ENCODE measurements around the gene EPS8.
A peak's percentile ranks its signal among the peaks of the same experiment; 100 is the strongest.
"Not testable (repeated sequence)": the region's sequence is repeated elsewhere in the genome, so short reads cannot be mapped to it uniquely, and the experiment has no call there.

Gene EPS8

GRCh38 chr12:15796493-15797141, 7.4 kb upstream of the EPS8 start:
- DNase-seq, result no peak

- no peak for DNase-seq
These were observed 5.6 kb upstream of the EPS8 start for GRCh38 chr12:15794836-15795235.

- no peak for DNase-seq
These were observed 5.0 kb upstream of the EPS8 start for GRCh38 chr12:15794196-15794595.

- peak; percentile 17 for DNase-seq
These were observed 662 bp downstream of the EPS8 start for GRCh38 chr12:15788233-15789219.

- DNase-seq, result no peak
These were observed 1.4 kb downstream of the EPS8 start for GRCh38 chr12:15787778-15788177.

- DNase-seq, result no peak
These were observed 2.4 kb downstream of the EPS8 start for GRCh38 chr12:15786772-15787171.

- DNase-seq, result no peak
These were observed 5.9 kb downstream of the EPS8 start for GRCh38 chr12:15783288-15783687.

- no peak for DNase-seq
These were observed 6.5 kb downstream of the EPS8 start for GRCh38 chr12:15782667-15783066.

- no peak for DNase-seq
These were observed 9.3 kb downstream of the EPS8 start for GRCh38 chr12:15779925-15780324.

- DNase-seq, result no peak
These were observed 11.1 kb downstream of the EPS8 start for GRCh38 chr12:15778126-15778525.

- DNase-seq, result no peak
These were observed 11.7 kb downstream of the EPS8 start for GRCh38 chr12:15777355-15778012.

- no peak for DNase-seq
These were observed 12.7 kb downstream of the EPS8 start for GRCh38 chr12:15776532-15776931.

- no peak for DNase-seq
These were observed 14.4 kb downstream of the EPS8 start for GRCh38 chr12:15774819-15775218.

- DNase-seq, result peak; percentile 18
These were observed 16.7 kb downstream of the EPS8 start for GRCh38 chr12:15772405-15773018.

- no peak for DNase-seq
These were observed 18.6 kb downstream of the EPS8 start for GRCh38 chr12:15770581-15770980.

- DNase-seq, result no peak
These were observed 19.2 kb downstream of the EPS8 start for GRCh38 chr12:15770021-15770420.

- no peak for DNase-seq
These were observed 19.6 kb downstream of the EPS8 start for GRCh38 chr12:15769586-15769985.

- DNase-seq, result no peak
These were observed 21.9 kb downstream of the EPS8 start for GRCh38 chr12:15767301-15767700.

- no peak for DNase-seq
These were observed 25.9 kb downstream of the EPS8 start for GRCh38 chr12:15763328-15763727.

- not testable (repeated sequence) for DNase-seq
These were observed 27.0 kb downstream of the EPS8 start for GRCh38 chr12:15762162-15762561.

- DNase-seq, result no peak
These were observed 31.5 kb downstream of the EPS8 start for GRCh38 chr12:15757553-15758255.

GRCh38 chr12:15756822-15757221, 32.4 kb downstream of the EPS8 start:
- no peak for DNase-seq

GRCh38 chr12:15754233-15754632, 35.0 kb downstream of the EPS8 start:
- DNase-seq, result no peak
